HG03460 (cell line): ENCODE results near the gene TMEM108.

Source experiments
- ATAC-seq: cut with Tn5 transposase; IDR thresholded peaks from one replicate; pipeline ENCODE4 v1.9.1; 2021; ENCODE audit not compliant: unreplicated experiment

The TMEM108 gene

DNA sequence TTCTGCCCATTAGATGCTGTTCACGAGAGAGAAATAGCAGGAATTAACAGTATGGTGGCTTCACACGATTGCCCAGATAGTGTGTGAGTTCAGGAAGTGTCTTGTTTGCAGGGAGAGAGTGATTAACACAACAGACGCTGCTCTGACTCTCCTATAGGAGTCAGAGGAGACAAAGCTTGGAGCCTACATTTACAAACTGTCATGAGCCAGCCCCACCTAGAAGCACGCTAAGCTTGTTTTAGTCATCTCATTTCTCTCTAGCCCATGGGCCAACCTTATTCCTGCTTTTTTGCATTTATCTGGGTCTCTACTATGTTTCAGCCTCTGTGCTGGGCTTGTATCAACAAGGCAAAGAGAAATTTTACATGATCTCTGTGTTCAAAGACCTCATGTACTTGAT is 233.3 kb downstream of the TMEM108 start:
- no peak for ATAC-seq

DNA sequence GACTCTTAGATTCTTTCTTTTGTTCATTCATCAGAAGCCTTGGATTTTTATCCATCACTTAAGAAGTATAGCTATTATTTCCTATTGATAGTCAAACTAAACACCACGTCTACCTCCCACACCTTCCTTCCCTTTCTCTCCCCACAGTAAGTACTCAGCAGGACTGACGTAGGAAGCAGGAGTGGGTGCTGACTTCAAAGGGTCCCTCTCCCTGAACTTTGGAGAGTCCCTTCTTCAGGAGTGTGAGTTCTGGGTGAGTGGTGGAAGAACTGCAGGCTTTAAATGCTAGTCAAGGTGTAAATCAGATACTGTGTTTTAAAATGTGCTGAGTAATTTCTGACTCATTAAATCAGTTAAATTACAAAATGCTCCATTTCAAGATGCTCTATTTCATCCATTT is 235.2 kb downstream of the TMEM108 start:
- no peak for ATAC-seq

DNA sequence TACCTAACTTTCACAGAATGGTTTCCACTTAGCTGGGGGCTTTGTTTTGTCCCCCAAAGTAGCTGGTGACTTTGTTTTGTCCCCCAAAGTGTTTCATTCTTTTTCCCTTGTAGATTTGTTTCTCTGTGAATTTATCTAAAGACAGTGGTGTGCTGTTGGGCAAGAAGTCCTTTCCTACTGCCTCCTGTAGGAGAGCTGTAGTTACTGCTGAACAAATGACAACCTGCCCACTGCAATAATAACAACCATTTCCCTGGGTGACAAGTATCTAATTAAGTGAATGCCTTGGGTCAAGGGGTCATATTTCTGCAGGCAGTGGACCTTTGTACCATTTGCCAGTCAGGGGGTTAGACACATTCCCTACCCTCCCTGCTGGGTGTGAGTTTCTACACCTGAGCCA is 236.3 kb downstream of the TMEM108 start:
- ATAC-seq, result no peak

DNA sequence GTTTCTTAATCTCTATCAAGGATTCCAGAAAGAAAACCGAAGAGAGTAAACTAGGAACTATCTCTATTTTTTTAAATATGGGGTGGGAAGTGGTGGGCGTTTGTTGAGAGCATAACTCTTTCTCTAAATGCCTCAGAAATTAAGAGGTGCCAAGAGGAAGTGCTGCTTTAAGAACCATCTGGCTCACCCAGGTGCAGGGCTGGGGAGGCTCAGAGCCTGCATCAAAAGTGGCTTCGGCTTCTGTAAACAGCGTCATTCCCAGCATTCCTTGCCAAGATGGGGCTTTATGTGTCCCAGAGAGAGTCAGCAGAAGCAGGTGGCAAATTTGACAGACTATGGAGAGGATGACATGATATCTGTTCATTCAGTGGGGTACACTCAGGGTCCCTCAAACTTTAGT is 238.4 kb downstream of the TMEM108 start:
- ATAC-seq, result no peak

DNA sequence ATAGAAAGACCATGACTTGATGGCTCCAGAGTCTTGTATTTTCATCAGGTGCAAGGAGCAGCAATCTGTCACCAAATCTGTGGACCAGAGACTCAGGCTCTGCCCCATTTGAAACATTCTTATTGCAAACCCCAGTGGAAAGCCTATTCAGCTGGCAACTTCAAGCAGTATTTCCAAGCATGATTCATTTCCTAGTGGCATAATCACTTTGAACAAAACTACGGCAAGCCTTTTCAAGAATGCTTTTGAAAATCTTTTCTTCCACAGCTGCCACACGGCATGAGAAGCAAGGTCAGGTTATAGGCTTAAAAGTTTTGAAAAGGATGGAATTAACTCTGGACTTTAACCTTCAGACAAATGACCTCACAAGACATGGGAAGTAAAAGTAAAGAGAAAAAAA is 239.6 kb downstream of the TMEM108 start:
- ATAC-seq, result no peak

DNA sequence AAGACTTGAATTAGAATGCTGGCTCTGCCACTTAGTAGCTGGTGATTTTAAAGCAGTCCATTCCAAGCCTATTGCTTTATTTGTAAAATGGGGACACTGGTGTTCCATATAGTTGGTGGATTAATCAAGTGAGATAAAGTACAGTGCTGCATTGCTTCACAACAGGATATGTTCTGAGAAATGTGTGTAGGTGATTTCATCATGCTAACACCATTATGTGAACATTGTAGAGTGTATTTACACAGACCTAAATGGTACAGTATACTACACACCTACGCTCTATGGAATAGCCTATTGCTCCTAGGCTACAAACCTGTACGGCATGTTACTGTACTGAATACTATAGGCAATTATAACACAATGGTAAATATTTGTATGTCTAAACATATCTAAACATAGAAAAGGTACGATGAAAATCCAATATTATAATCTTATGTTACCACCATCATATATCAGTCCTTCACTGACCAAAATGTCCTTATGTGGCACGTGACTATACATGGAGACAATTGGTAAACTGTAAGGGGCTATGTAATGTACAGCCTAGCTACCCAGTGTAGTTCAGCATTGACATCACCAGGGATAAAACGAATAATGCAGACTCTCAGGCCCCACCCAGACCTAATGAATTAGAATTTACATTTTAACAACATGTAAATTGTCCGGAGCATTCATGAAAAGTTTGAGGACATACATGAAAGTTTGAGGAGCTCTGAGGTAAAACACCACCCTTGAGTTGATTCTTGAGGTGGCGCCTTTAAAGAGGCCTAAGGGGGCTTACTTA is 240.3 kb downstream of the TMEM108 start:
- no peak for ATAC-seq

DNA sequence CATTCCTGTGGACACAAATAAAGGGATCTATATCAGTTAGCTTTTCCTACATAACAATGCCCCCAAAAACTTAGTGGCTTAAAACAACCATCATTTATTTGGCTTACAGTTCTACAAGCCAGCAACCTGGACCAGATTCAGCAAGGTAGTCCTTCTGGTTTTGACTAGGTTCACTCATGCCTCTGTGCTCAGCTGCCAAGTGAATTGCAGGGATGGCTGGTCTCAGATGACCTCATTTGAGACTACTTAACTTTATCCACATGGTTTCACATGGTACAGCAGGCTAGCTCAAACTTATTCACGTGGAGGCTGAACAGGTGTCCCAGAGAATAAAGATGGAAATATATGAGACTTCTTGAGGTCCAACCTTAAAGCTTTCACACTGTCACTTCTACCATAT is 242.4 kb downstream of the TMEM108 start:
- no peak for ATAC-seq

DNA sequence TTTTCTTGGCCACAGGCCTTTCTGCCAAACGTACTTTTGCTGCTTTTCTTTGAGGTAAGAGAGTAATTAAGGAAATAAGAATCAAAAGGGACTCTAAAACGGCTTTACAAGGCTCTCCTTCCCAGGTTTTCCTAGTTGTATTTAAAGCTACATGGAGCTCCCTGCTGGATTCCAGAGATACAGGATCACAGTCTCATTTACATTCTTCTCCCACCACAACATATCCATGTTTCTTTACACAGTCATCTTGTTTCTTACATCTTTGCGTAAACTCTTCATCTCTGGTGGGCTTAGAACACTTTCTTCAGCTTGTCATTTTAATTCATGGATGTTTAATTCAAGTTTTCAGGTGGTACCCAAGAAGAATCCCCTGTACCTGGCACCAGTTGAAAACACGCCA is 244.0 kb downstream of the TMEM108 start:
- no peak for ATAC-seq

DNA sequence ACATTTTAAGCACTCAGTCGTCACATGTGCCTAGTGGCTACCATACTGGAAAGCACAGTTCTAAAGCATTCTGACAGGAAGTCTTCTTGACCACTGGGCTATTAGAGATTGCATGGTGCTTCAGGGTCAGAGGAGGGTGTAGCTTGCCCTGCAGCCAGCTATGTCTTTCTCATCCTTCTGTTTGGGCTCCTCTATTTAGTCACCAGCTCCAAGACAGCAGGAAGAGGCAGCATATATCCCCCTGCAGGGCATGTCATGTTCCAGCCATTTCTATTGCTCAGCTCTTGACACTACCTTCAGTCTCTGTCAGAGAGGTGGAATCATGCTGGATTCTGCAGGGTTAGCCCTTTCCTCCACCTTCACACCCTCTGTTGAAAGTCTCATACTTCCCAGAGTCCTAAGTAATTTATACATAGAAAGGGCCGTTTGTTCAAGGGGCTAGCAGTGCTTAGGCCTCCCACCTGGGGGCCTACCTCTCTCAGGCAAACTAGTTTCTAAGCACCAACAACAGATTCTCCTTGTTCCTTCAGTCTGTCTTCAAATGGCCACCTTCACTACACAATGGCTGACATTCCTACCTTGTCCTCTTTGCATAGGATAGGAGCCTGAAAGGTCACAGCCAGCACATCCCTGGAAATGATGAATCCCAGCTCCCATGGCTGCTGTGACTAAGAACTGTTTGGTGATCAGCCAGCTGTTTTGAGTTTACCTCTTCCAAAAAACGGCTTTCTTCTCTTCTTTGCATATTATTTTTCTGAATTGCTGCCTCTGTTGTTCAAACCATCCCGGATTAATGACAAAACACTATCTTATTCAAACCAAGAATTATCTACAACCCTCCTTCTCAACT is 246.0 kb downstream of the TMEM108 start:
- ATAC-seq, result no peak

DNA sequence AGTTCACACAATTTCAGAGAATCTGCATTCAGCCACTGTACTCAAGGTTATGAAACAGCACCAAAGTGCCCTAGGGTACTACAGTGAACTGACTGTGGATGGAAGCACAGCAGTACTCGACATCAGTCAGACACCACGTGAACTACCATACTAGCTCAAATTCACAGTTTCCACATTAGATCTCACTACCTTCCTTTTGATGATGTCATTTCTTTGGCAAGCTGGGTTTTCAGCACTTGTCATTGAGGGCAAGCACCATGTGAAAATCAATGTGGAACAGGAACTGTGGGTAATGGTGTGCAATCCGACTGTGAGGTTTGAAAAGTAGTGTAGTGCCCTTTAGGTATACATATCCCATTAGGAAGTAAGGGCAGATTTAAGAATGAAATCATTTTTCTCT is 251.1 kb downstream of the TMEM108 start:
- ATAC-seq, result no peak

DNA sequence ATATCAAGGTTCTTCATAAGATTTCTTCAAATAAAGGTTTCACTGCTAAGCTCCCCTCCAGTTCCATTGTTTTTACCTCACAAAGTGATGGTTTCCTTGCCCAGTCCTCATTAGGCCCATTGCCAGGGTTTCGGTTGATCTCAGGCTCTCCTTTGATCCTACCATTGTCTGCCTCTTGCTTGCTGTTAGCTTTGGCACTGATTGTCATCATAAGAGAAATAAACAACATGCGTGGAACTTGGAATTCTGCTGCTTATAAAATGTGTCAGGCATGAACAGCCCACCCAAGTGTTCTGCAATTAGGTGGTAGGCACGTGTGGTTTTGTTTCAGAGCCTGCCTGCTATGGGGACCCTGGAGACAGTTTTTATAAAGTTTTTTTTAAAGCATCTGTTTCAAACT is 254.1 kb downstream of the TMEM108 start:
- ATAC-seq, result no peak

DNA sequence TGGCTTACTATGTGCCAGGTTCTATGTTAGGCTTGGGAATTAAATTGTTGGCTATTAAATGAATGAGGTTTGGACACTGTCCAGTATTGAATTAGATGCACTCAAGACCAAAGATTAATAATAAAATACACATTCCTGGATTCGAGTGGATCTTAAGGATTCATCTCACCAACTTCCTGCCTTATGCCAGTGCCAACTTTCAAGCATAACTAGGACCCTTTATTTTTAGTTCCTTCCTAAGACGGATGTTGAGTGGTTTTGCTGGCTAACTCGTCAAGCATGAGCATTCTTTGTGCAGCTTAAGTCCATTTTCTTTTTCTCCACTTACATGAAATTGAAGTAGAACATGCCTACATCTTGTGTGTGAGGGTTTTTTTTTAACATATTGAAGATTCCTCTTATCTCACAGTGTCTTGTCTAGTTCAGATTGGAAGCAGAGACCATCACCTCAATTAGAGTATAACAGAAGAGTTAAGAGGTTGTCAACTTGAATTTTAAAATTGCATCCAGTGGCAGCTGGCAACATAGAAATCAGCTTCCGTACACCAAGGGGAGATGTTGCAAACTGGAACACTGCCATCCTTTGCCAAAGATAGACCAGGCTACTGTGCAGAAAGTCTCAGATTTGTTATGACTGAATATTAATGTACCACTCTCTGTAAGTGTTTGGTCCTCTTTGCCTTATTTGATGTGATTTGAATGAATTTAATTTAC is 255.4 kb downstream of the TMEM108 start:
- no peak for ATAC-seq

DNA sequence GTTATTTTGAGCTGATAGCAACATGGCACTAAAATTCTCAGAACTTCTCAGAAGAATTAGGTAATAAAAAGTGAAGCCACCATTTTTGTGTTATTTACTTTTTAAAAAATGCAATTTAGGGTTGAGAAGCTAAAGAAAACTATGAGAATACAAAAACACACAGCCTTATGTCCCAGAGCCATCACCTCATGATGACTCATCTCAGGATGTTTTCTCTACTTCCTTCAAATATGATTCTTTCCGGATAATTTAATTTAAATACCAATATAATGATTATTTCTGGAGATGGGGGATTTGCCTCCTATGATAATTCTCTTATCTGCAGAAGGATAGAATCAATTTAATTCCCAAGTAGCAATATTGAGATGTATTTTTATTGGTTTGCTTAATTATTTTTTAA is 256.1 kb downstream of the TMEM108 start:
- no peak for ATAC-seq

DNA sequence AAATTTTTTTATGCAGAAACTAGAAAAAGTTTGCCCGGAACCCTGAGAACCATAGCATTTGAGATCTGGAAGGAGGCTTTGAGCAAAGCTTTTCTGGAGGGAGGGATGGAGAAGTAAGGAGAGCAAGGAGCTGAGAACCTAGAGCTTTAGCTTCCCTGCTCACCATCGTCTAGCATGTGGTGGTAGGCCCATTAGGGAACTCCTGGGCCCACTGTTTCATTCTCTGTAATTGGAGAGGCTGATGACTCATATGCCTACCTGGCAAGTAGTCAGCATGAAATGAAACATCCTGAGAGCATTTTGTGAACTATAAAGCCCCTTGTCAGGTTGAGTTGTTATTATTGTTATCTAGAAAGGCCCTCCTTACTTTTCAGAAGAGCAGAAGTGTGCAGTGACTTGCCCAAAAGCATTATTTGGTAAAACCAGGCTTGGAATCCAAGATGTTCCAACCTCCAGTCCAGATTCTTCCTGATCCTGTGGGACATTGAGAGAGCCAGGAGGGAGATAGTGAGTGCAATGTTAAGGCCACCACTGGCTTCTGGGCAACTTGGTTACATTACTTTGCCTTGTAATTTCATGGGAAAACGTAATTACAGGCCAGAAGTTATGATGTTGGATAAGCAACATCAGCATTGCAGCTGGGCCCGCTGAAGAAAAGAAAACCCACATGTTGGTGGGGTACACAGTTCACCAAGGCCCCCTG is 257.2 kb downstream of the TMEM108 start:
- no peak for ATAC-seq

DNA sequence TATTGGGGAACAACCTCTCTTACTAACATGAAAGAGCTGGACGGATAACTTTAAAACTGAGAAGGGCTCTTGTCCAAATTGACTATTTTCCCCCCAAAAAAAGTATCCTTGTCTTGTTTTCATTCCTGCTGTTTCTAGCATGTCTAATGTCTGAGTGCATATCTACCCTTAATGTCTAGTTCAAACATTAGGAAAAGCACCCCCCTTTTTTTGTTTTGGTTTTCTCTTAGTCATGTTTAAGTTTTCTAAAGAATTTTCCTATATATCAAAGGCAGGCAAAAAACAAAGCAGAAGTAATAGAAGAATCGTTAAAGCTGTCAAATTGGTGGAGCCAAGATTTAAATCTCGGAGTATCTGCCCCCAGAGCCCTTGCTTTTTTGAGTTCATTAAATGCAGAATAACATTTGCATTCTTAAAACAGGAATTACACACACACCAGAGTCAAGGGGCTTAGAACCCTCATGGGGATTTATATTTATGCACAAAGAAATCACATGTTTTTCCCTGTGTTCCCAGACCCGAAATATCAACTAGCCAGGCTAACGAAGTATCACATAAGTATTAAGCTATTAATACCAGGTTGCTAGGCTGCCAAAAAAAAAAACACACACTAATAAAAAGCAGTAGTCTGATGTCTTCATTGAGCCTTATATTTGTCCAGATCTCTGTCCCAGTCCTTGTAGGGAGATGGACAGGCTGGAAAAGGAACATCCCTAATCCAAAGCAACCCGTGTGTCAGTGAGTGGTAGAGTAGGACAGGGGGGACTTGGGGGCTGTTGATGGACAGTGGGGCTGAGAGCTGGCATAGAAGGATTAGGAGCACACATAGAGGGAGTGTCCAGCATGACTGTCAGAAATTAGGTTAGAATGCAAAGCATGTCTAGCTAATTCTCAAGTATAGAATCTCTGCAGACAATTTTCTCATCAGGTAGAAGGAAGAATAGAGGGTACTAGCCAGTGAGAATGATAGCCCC is 258.0 kb downstream of the TMEM108 start:
- ATAC-seq, result no peak

DNA sequence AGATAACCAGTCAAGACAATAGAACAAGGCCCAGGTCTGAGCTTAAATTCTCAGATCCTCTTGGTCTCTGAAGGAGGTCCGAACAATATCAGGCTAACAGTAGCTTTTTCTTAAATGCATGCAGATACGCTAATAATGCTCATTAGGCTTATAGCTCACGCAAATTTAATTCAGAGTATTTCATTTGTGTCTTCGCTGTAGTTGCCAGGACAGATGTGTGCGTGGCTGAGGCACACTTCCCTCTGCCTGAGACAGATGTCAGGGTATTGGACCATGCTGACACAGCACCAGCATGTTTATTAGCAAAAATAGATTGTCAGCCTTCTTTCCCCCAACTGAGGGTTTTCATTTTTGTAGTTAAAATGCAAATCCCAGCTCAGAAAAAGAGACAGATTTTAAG is 258.8 kb downstream of the TMEM108 start:
- no peak for ATAC-seq

DNA sequence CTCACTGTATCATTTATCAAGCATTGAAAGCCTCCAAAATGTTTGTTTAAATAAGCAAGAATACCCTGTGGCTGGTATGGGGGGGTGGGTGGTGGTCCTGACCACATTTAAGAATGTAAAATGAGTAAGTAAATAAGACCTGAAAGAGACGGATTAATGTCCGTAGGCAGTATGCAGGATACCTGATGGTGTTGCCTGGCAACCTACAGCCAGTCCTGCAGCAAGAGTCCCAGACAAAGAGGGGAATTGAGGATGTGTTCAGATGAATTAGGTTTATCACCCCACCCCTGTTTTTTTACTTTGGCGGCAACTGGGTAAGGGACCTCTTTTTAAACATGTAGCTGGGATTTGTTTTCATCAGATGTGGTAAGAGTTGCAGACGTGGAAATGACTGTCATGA is 261.9 kb downstream of the TMEM108 start:
- no peak for ATAC-seq

DNA sequence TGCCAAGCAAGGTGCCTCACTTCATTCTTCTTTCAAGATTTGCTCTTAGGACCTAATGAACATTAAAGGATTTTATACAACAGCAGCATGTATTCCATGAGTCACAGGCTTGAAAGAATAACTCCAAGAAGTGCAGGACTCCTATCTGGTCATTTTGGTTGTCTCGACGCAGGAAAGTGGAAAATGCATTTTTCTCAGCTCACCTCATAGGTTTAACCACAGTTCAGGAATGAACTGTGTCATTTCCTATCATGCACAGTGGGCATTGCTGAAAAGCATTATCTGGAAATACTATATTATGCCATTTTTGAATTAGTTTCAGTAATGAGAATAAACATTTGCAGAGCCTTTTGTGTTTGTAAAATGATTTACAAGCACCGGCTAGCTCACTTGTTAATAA is 263.0 kb downstream of the TMEM108 start:
- no peak for ATAC-seq

DNA sequence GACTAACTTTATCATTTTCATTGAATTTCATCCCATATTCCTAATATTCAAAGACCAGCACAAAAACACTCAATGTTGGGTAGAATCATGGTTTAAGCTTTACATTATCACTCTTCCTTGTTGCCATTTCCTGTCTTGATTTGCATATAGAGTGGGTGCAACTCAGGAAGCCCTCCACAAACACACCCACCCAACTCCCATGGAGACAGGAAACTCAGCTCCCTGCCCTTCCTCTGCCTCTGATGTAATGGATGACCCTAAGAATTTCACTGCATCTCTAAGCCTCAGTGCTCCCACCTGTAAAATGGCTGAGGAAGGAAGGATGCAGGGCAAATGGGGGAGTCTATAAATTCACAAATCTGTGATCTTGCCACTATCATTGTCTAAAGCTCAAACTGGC is 263.5 kb downstream of the TMEM108 start:
- ATAC-seq, result no peak

DNA sequence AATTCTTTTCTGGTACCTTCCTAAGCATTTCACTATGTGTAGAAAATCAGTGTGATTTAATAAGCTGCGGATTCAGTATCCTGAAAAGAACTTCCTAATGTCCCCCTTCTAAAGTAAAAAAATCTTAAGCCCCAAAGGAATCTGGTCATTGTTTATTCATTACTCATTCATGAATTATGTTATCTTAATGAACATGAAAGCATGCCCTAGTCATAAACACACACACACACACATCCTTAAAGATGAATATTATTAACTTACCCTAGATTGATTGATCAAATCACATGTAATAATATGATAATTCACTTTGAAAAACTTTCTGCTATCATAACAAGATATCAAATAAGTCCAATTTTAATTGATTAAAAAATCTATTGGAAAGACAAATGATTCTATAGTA is 265.2 kb downstream of the TMEM108 start:
- ATAC-seq, result no peak
